IMR-90 (cell line): Measurements from ENCODE around the gene RNU1-1. TPM values are rescaled to one million over a fixed set of nuclear protein-coding genes. Genes with fewer than 3 reads are reported as not detected.
"Not testable (repeated sequence)": the region's sequence is repeated elsewhere in the genome, so short reads cannot be mapped to it uniquely, and the experiment has no call there.

Experiments
- ATAC-seq: fragments of 200-7000 bp; cut with Tn5 transposase; 2 replicates; pipeline ENCODE4 v1.9.1; 2020; ENCODE audit warnings: low read depth, mild to moderate bottlenecking, moderate library complexity
- BruUV-seq: library from RNA; stranded (reverse); fragments of 400-500 nt; replicated peaks from 2 replicates; lab custom pipeline; 2021; lab: Mats Ljungman, UMichigan
- CTCF ChIA-PET: fragments of 300-600 bp; formaldehyde crosslinking; extraction: SDS; loops from one replicate; lab custom pipeline; 2021; ENCODE audit warnings: antibody characterized with exemption; lab: Yijun Ruan, JAX
- POLR2A ChIA-PET: fragments of 300-600 bp; sonication (Branson Sonifier 250); formaldehyde crosslinking; loops from one replicate; lab custom pipeline; 2022; ENCODE audit warnings: antibody characterized with exemption; ENCODE audit not compliant: unreplicated experiment; lab: Charles Lee
- DNase-seq: peaks from one replicate; pipeline ENCODE4 v3.0.0; 2013
- H2AFZ ChIP-seq: replicated peaks from 2 replicates; pipeline ENCODE3; 2013; ENCODE audit warnings: low read length, mild to moderate bottlenecking; ENCODE audit not compliant: poor library complexity
- H2AK5ac ChIP-seq: 2 replicates; pipeline ENCODE4 v1.6.1; 2013; ENCODE audit warnings: low read depth, low read length, inconsistent platforms
- H2AK9ac ChIP-seq: replicated peaks from 2 replicates; pipeline ENCODE3; 2013; ENCODE audit warnings: mild to moderate bottlenecking, low read depth, low read length, moderate library complexity; ENCODE audit not compliant: poor library complexity
- H2BK120ac ChIP-seq: 2 replicates; pipeline ENCODE4 v1.6.1; 2013; ENCODE audit warnings: low read depth, low read length, inconsistent platforms
- H2BK15ac ChIP-seq: 3 replicates; pipeline ENCODE4 v1.6.1; 2013; ENCODE audit warnings: low read depth, low read length, inconsistent platforms
- H2BK20ac ChIP-seq: 2 replicates; pipeline ENCODE4 v1.6.1; 2013; ENCODE audit warnings: low read depth, mild to moderate bottlenecking, inconsistent platforms, low read length, moderate library complexity
- H2BK5ac ChIP-seq: 2 replicates; pipeline ENCODE4 v1.6.1; 2013; ENCODE audit warnings: mild to moderate bottlenecking, low read depth, low read length, inconsistent platforms; ENCODE audit not compliant: poor library complexity, severe bottlenecking
- H3K14ac ChIP-seq: replicated peaks from 2 replicates; pipeline ENCODE4 v1.6.1; 2013; ENCODE audit warnings: low read depth, low read length, inconsistent platforms
- H3K18ac ChIP-seq: 2 replicates; pipeline ENCODE4 v1.6.1; 2013; ENCODE audit warnings: low read depth, low read length, control low read depth
- H3K23ac ChIP-seq: 2 replicates; pipeline ENCODE4 v1.6.1; 2013; ENCODE audit warnings: low read depth, low read length, inconsistent platforms
- H3K27ac ChIP-seq: 2 replicates; pipeline ENCODE4 v1.5.1; 2013; ENCODE audit warnings: mild to moderate bottlenecking, control low read depth, low read length; ENCODE audit not compliant: insufficient read depth
- H3K27me3 ChIP-seq: 2 replicates; pipeline ENCODE4 v1.6.1; 2013; ENCODE audit warnings: low read length; ENCODE audit not compliant: control insufficient read depth, insufficient read depth
- H3K36me3 ChIP-seq: 2 replicates; pipeline ENCODE4 v1.6.1; 2013; ENCODE audit warnings: low read length, mixed read lengths; ENCODE audit not compliant: control insufficient read depth, insufficient read depth
- H3K4ac ChIP-seq: 2 replicates; pipeline ENCODE4 v1.6.1; 2013; ENCODE audit warnings: low read depth, low read length, inconsistent platforms
- H3K4me1 ChIP-seq: 2 replicates; pipeline ENCODE4 v1.6.1; 2013; ENCODE audit warnings: low read length, mixed read lengths; ENCODE audit not compliant: control insufficient read depth, insufficient read depth
- H3K4me2 ChIP-seq: 2 replicates; pipeline ENCODE4 v1.6.1; 2013; ENCODE audit warnings: low read depth, mild to moderate bottlenecking, control low read depth, low read length, moderate library complexity
- H3K4me3 ChIP-seq: 2 replicates; pipeline ENCODE4 v1.5.1; 2013; ENCODE audit warnings: low read depth, mild to moderate bottlenecking, control low read depth, low read length, moderate library complexity; ENCODE audit not compliant: insufficient read depth
- H3K56ac ChIP-seq: 2 replicates; pipeline ENCODE4 v1.6.1; 2013; ENCODE audit warnings: low read length, inconsistent platforms; ENCODE audit not compliant: insufficient read depth; ENCODE audit errors: extremely low read depth
- H3K79me1 ChIP-seq, 2 experiments: 2 replicates each; pipeline ENCODE4 v1.6.1; 2013; ENCODE audit warnings: low read length in 2 of 2, inconsistent platforms in 1 of 2, low read depth in 1 of 2
- H3K9ac ChIP-seq: 2 replicates; pipeline ENCODE4 v1.6.1; 2013; ENCODE audit warnings: low read depth, low read length, control low read depth
- H3K9me1 ChIP-seq: 2 replicates; pipeline ENCODE4 v1.6.1; 2013; ENCODE audit warnings: low read length, inconsistent platforms; ENCODE audit not compliant: insufficient read depth
- H3K9me3 ChIP-seq: 2 replicates; pipeline ENCODE4 v1.6.1; 2013; ENCODE audit warnings: low read length; ENCODE audit not compliant: control insufficient read depth, insufficient read depth
- H4K20me1 ChIP-seq: 2 replicates; pipeline ENCODE4 v1.6.1; 2013; ENCODE audit warnings: low read length, inconsistent platforms; ENCODE audit not compliant: insufficient read depth
- H4K5ac ChIP-seq: 2 replicates; pipeline ENCODE4 v1.6.1; 2013; ENCODE audit warnings: mild to moderate bottlenecking, low read depth, low read length, control low read depth
- H4K8ac ChIP-seq, 2 experiments: 2 replicates each; pipeline ENCODE4 v1.6.1; 2013; ENCODE audit warnings: low read depth in 2 of 2, low read length in 2 of 2, control low read depth in 1 of 2, inconsistent platforms in 1 of 2
- H4K91ac ChIP-seq: 2 replicates; pipeline ENCODE4 v1.6.1; 2013; ENCODE audit warnings: low read depth, low read length, inconsistent platforms; ENCODE audit not compliant: insufficient read depth
- WGBS, 2 experiments: methylation state at CpG; one replicate each; pipeline versions ENCODE4 v1.1.5 to v1.1.7; 2013; ENCODE audit warnings: missing lambda C conversion rate in 2 of 2; ENCODE audit not compliant: insufficient read length in 1 of 2; ENCODE audit errors: extremely low coverage in 2 of 2; 5-methylcytosine and 5-hydroxymethylcytosine counted together
- dilution Hi-C: fragments of 300-500 bp; cut with HindIII; formaldehyde crosslinking; loops from one replicate; pipeline ENCODE4 v1.14.3; 2018; ENCODE audit warnings: low sequenced_read_pairs; ENCODE audit not compliant: unreplicated experiment
- in situ Hi-C: fragments of 300-500 bp; cut with MboI; formaldehyde crosslinking; loops from 3 replicates; pipeline ENCODE4 v1.14.3; 2019; ENCODE audit warnings: low sequenced_read_pairs, inconsistent platforms, mixed read lengths
- intact Hi-C: fragments of 100-400 bp; cut with micrococcal nuclease; formaldehyde crosslinking; loops from 2 replicates; pipeline ENCODE4 v1.10.0; 2022
- polyA plus RNA-seq, 3 experiments: library from polyadenylated mRNA; depleted of rRNA; stranded (reverse); fragments of >200 nt; gene quantifications; 2 replicates each; pipeline ENCODE4 v1.2.3, GENCODE V29; 2012; ENCODE audit warnings: low replicate concordance in 1 of 3
- total RNA-seq: library from RNA; depleted of rRNA; stranded (reverse); fragments of >200 nt; gene quantifications from 2 replicates; pipeline ENCODE4 v1.2.3, GENCODE V29; 2012

Gene RNU1-1
- total and polyA plus RNA-seq, 2 of the 4 experiments (the other 2 are of a cell fraction): under 0.01 TPM; not detected in 1

DNA sequence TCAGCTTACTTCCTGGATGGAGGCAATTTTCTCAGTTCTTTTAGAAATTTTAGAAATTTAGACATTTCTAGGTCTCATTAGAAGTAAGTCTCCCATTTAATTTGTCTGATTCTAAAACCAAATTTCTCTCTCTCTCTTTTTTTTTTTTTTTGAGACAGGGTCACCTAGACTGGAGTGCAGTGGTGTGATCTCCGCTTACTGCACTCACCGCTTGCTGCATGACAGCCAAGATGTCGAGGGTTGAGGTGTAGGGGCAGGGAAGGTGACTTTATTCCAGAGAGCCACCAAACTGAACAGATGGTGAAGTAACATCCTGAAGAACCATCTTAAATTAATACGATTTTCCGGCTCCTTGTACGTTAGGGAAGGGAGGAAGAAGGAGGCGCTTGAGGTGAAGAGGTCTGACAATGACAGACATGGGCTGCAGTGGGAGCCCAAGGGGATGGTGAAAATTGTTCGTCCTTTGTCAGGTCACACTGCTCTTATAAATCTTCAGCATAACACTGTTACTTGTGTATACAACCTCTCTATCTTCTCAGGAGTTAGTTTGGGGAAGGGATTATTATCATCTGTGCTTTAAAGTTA is 5.1 kb downstream of the RNU1-1 start:
- WGBS, 2 experiments: no CpG with 5 or more reads among the region's 8 CpGs
- H2AFZ ChIP-seq, dilution Hi-C loops: not testable (repeated sequence)

DNA sequence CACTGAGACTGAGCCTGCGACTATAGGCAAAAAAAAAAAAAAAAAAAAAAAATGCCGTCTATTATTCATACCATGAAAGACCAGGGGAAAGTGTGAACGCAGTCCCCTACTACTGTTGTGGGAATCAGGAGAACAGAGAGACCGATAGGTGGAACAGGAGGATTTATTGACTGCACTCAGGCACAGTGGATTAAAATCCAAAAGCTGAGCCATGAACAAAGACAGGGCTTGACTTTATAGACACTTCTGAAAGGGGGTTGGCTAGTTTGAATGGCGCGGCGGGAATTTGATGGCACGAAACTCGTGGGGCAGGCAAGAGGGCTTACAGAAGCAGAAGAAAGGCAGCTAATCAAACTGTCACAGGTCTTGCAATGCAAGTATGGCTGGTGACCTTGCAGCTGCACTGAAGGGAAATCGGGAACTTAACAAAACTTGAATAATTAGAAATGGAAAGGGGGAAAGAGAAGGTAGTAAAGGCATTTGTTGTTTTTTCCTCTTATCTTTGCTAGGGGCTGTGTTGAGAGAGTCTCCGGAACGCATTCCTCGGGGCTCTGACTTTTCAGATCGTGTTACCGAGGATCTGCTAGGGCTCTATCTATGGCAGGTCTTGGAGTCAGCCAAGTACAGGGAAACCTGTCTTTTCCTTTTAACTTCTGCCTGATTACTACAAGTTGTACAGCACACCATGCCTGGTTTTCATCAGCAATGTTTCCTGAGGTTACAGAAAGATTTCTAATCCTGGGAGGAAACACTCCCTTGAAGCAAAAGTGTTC is 7.5 kb downstream of the RNU1-1 start:
- H4K8ac ChIP-seq, H3K9me3 ChIP-seq, H3K4me3 ChIP-seq, H2BK5ac ChIP-seq, DNase-seq, H3K4me2 ChIP-seq, H3K56ac ChIP-seq, H2AK5ac ChIP-seq, H3K18ac ChIP-seq, H3K27ac ChIP-seq, POLR2A ChIA-PET, BruUV-seq, H3K79me1 ChIP-seq, H3K23ac ChIP-seq, dilution Hi-C loops, H2BK120ac ChIP-seq, intact Hi-C loops, H3K14ac ChIP-seq, H2AK9ac ChIP-seq, H4K91ac ChIP-seq, H3K9me1 ChIP-seq, H4K20me1 ChIP-seq, H3K36me3 ChIP-seq, H3K4me1 ChIP-seq, H2BK20ac ChIP-seq, H2BK15ac ChIP-seq, H3K4ac ChIP-seq, H2AFZ ChIP-seq, ATAC-seq, H4K5ac ChIP-seq, CTCF ChIA-PET, H3K27me3 ChIP-seq, H3K9ac ChIP-seq, in situ Hi-C loops: not testable (repeated sequence)
- WGBS, 2 experiments: 87% methylated on average over 6 of the region's 15 CpGs; no CpG with 5 or more reads in 1 of the 2 experiments

More for the DNA sequence above, 5.1 kb downstream of the RNU1-1 start:
- H4K8ac ChIP-seq, H2BK20ac ChIP-seq, H4K91ac ChIP-seq, BruUV-seq, H4K5ac ChIP-seq, H3K36me3 ChIP-seq, H3K4ac ChIP-seq, in situ Hi-C loops, H2AK9ac ChIP-seq, H2BK120ac ChIP-seq, H3K9me1 ChIP-seq, H3K56ac ChIP-seq, H2BK15ac ChIP-seq, H2AK5ac ChIP-seq, H3K4me1 ChIP-seq, H2BK5ac ChIP-seq, H3K14ac ChIP-seq, intact Hi-C loops, H4K20me1 ChIP-seq, H3K23ac ChIP-seq, ATAC-seq, H3K9ac ChIP-seq, H3K27ac ChIP-seq, H3K18ac ChIP-seq, H3K4me2 ChIP-seq, POLR2A ChIA-PET, H3K9me3 ChIP-seq, CTCF ChIA-PET, H3K79me1 ChIP-seq, H3K27me3 ChIP-seq, H3K4me3 ChIP-seq: not testable (repeated sequence)
- DNase-seq: peak; percentile 15
